ENCODE measurements around the gene DCT. TPM values are rescaled to one million over a fixed set of nuclear protein-coding genes. Genes with fewer than 3 reads are reported as not detected.
A peak's percentile ranks its signal among the peaks of the same experiment; 100 is the strongest.

Gene DCT
- total RNA-seq, 2 experiments from 2014 or later: 0.06 TPM; not detected in 1

DNA sequence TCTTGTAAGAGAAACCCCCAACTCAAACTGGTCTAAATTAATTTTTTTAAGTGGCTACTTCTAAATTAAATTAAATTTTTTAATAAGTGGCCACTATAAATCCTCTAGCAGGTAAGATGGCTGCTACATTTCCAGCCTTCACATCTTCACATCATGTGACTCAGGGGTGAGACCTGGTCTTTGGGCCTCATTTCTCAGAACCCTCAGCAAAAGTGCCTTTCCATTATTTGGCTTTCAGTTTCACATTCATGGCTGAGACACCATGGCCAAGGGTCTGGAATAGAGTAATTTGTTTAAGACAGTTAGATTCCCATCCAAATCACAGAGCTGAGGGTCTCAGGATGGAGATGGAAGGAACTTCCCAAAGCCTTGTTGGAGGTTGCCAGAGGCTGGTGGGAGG, 47.5 kb downstream of the DCT start:
- CTCF ChIA-PET: interaction anchor here (8.3 kb wide), 1 partner anchor 187 kb away, joined by 128 read pairs; no protein-coding TSS in a partner anchor
- H3K27me3 Mint-ChIP-seq: no peaks in the 10 kb centered on the region
- ATAC-seq (peak; percentile 61), DNase-seq (no peak)
- H3K9me3 Mint-ChIP-seq (ENCODE audit: low read depth): no peaks in the 10 kb centered on the region
- H3K4me3 Mint-ChIP-seq: no peak overlapping the region
- peaks cover 16% of the 10 kb centered on the region for H3K4me1 Mint-ChIP-seq
- H3K36me3 Mint-ChIP-seq: peaks cover 2% of the 10 kb centered on the region
- H3K27ac Mint-ChIP-seq: no peak overlapping the region

DNA sequence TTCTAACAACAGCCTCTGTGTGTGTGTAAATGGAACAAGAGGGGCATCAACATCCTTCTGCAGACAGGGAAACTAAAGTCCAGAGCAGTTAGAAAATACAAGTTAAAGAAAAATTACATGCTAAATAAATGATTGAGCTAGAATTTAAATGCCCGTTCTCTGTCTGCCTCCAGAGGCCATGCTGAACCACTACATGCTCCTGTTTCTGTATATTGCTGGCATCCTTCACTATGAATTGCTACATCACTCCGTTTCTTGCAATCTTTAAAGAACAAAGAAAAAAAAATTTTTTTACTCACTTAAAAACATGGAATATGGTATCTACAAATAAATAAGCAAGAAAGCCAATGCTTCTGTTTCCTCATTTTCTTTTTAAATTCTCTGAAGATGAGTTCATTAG, 47.9 kb downstream of the DCT start:
- no peak for ATAC-seq
- Mint-ChIP-seq H3K36me3 (peaks cover 2% of the 10 kb centered on the region), H3K27ac (no peak overlapping the region), H3K9me3 (ENCODE audit: low read depth) (no peaks in the 10 kb centered on the region), H3K4me1 (peaks cover 16% of the 10 kb centered on the region), H3K4me3 (no peak overlapping the region), H3K27me3 (no peaks in the 10 kb centered on the region)
- DNase-seq: no peak
- CTCF ChIA-PET: interaction anchor here (8.3 kb wide), 1 partner anchor 187 kb away, joined by 128 read pairs; no protein-coding TSS in a partner anchor

DNA sequence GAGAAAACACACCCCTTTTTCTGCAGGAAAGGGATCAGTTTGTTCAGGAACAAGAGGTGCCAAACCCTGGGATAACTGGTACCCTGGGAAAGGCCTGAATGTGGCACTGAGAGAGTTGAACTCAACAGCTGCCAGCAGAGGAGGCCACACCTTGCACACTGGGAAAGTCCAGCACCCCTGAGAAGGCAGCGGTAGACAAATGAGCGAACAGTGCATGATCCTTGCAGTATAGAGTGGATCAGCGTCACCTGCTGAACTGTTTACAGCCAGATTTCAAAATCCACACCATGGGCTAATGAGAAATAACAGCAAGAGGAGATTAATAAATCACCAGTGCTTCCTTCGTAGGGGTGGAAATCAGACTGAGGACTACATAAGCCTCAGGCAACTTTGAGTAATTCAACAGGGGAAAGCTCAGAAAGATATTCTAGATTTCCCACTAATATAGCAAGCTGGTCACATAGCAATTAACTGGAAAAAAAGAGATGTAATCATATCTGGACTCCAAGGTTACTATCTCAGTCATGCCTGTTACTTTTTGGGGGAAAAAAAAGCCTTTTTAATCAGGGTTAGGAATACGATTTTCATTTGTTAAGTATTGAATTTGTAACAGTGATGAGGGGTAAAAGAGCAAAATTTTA, 52.0 kb downstream of the DCT start:
- Mint-ChIP-seq H3K4me3 (no peak overlapping the region), H3K27ac (no peak overlapping the region), H3K4me1 (peaks cover 12% of the 10 kb centered on the region), H3K9me3 (ENCODE audit: low read depth) (no peaks in the 10 kb centered on the region), H3K36me3 (peaks cover 2% of the 10 kb centered on the region), H3K27me3 (no peaks in the 10 kb centered on the region)
- CTCF ChIA-PET: interaction anchor here (0.7 kb wide), 1 partner anchor 190 kb away, joined by 3 read pairs; no protein-coding TSS in a partner anchor
- no peak for ATAC-seq
- DNase-seq: no peak

DNA sequence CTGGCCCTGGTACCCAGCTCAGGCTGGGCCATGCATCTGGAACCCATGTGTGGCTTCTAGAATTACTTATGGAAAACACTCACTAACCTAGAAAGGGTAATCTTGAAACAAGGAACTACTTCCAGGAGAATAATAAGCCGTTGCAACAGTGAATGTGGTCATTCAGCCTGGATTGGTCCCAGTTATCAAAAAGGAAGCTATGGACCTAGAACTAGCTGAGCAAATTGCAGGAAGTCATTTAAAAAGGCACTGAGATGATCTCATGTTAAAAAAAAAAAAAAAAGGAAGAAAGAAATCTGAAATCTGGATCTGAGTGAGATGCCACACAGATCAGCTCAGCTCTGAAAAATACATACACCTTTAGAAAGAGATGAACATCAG, 59.6 kb downstream of the DCT start:
- no peak for ATAC-seq
- peaks cover 6% of the 10 kb centered on the region for H3K9me3 Mint-ChIP-seq (ENCODE audit: low read depth)
- H3K4me3 Mint-ChIP-seq: no peak overlapping the region
- DNase-seq: no peak
- no peak overlapping the region for H3K27ac Mint-ChIP-seq
- H3K27me3 Mint-ChIP-seq: peaks cover 9% of the 10 kb centered on the region
- peaks cover 20% of the 10 kb centered on the region for H3K4me1 Mint-ChIP-seq
- CTCF ChIA-PET: interaction anchor here (0.9 kb wide), 1 partner anchor 15 kb away, joined by 3 read pairs; no protein-coding TSS in a partner anchor
- H3K36me3 Mint-ChIP-seq: peaks cover 16% of the 10 kb centered on the region

DNA sequence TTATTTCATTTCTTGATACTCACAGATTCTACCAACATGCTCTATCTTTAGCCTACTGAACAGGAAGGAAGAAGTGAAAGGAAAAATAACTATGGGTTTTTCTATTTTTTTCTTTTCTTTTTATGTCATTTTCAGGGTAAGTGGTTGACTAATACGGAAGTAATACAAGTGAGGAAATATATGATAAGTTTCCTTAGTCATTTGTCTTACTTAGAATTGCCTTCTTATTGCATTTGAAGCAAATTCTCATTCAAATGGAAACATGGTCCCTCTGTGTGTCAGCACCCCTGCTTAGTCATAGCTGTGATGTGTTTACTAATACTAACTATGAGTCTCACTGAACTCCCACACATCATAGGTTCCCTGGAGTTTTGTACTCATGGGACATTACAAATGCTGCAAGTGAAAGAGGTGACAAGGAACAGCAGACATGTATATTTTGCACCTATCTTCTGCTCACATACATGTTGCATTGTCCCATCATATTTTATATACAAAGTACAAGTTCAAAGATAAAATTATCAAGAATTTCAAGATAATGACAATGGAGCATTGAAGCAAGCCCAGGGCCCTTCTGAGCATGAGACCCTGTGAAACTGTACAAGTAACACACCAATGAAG, 60.1 kb downstream of the DCT start:
- peaks cover 9% of the 10 kb centered on the region for H3K27me3 Mint-ChIP-seq
- H3K4me1 Mint-ChIP-seq: peaks cover 20% of the 10 kb centered on the region
- CTCF ChIA-PET: interaction anchor here (0.9 kb wide), 1 partner anchor 16 kb away, joined by 3 read pairs; no protein-coding TSS in a partner anchor
- H3K27ac Mint-ChIP-seq: peak overlapping the region; percentile 33
- peaks cover 6% of the 10 kb centered on the region for H3K9me3 Mint-ChIP-seq (ENCODE audit: low read depth)
- peak; percentile 85 for ATAC-seq
- H3K36me3 Mint-ChIP-seq: peaks cover 16% of the 10 kb centered on the region
- DNase-seq: no peak
- no peak overlapping the region for H3K4me3 Mint-ChIP-seq

DNA sequence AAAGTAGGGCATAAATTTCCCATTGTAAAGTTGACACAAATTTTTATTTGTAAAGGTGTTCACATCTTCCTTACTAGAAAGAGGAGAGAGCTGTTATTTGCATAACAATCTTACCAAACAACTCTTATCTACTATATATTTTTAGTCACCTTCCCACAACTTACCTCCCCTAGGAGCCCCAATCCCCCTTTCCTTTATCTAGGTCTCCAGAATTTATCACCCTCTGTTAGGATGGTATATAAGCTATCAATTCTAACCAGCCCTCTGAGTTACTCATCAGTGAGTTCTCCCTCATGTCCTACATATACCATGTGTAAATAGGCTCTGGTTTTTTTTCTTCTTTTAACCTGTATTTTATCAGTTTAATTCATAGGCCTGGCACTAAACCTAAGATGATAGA, 62.2 kb downstream of the DCT start:
- Mint-ChIP-seq H3K9me3 (ENCODE audit: low read depth) (peaks cover 6% of the 10 kb centered on the region), H3K36me3 (peaks cover 16% of the 10 kb centered on the region), H3K4me3 (no peak overlapping the region), H3K27me3 (peaks cover 16% of the 10 kb centered on the region), H3K27ac (no peak overlapping the region), H3K4me1 (peaks cover 20% of the 10 kb centered on the region)
- CTCF ChIA-PET: no interaction called here
- no peak for ATAC-seq
- DNase-seq: no peak

DNA sequence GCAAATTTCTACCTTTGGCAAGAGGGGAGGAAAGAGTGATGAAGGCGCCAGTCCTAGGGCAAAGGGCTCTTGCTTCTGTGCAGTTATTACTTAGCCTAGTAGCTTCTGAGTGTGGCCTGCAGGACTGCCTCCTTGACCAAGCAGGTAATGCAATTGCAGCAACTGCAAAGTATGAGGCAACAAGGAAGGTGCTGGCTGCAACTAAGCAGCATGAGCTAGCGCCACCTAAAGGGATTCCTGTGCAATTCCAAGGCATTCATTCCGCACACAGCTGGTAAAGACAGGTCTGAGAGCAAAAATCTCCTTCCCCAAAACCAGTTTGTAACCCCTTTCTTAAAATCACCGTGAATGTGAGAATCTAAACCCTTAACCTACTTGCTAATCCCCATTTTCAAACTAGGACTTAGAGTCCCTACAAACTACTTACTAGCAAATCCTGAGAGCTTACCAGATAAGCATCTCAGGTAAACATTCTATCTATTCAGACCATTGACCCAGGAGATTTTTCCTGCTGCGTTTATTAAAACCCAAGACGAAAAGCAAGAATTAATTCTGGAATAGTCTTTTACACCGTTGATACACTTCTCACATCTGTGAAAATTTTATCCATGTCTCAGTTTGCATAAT, 62.9 kb downstream of the DCT start:
- CTCF ChIA-PET: interaction anchor here (1.0 kb wide), 1 partner anchor 201 kb away, joined by 3 read pairs; no protein-coding TSS in a partner anchor
- no peak for ATAC-seq
- H3K36me3 Mint-ChIP-seq: peaks cover 14% of the 10 kb centered on the region

DNA sequence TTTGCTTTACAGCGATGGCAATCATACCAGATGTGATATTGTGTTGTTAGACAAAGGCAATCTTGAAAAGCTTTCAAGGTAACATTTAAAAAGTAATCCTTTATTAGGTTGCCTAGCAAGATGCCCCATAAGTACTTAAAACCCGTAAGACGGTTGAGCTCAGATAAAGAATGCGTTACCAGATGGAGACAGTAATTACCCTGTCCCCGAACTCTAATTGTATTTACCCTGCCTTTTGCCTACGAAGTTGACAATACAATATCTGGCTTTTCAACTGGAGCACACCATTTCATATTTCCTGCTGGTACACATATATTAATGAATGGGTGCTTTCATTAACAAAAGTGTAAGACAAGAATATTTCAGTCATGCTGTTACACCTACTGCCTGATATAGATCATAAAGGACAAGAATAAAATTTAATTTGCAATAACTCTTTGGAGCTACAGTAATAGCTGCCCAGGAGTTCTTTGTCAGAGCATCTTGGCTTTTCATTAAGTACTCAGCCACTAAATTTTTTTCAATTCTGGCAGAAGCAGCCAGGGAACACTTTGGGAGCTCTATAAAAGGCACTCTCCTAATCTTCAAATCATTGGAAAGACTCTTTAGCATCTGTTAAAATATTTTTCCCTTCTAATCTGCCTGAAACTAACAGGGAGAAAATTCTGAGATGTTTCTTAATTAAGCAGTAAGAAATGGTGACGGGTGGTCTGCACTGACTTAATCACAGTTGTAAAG, 63.8 kb downstream of the DCT start:
- Mint-ChIP-seq H3K9me3 (ENCODE audit: low read depth) (peaks cover 4% of the 10 kb centered on the region), H3K27ac (no peak overlapping the region), H3K27me3 (peaks cover 16% of the 10 kb centered on the region), H3K4me3 (no peak overlapping the region), H3K36me3 (peaks cover 12% of the 10 kb centered on the region), H3K4me1 (peaks cover 20% of the 10 kb centered on the region)
- ATAC-seq: no peak
- DNase-seq: no peak
- CTCF ChIA-PET: interaction anchor here (1.0 kb wide), 1 partner anchor 202 kb away, joined by 3 read pairs; no protein-coding TSS in a partner anchor

More for the DNA sequence above, 62.9 kb downstream of the DCT start:
- H3K4me3 Mint-ChIP-seq: no peak overlapping the region
- peaks cover 4% of the 10 kb centered on the region for H3K9me3 Mint-ChIP-seq (ENCODE audit: low read depth)
- DNase-seq: no peak
- H3K4me1 Mint-ChIP-seq: peaks cover 20% of the 10 kb centered on the region
- no peak overlapping the region for H3K27ac Mint-ChIP-seq
- H3K27me3 Mint-ChIP-seq: peaks cover 16% of the 10 kb centered on the region

DNA sequence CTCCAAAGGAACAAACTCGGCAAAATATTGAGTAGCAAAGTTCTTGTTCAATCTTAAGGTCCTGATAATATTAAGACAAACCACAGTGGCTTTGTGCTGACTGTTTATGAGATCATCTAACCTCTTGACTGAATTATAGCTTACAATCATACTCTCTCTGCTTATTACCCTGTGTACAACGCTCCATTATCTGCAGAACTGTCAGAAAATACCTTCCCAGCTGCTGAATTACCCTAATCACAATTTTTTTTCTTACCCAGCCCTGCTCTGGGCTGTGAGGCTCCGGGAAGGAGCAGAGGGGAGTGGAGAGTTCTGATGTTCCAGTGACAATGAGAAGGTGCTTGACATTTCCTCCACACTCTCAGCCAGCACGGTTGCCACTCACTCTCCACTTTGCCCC, 64.8 kb downstream of the DCT start:
- H3K9me3 Mint-ChIP-seq (ENCODE audit: low read depth): no peaks in the 10 kb centered on the region
- CTCF ChIA-PET: no interaction called here
- no peak for DNase-seq
- peaks cover 6% of the 10 kb centered on the region for H3K36me3 Mint-ChIP-seq
- peaks cover 16% of the 10 kb centered on the region for H3K27me3 Mint-ChIP-seq
- ATAC-seq: no peak
- H3K4me3 Mint-ChIP-seq: no peak overlapping the region
- H3K4me1 Mint-ChIP-seq: peaks cover 12% of the 10 kb centered on the region
- H3K27ac Mint-ChIP-seq: no peak overlapping the region

DNA sequence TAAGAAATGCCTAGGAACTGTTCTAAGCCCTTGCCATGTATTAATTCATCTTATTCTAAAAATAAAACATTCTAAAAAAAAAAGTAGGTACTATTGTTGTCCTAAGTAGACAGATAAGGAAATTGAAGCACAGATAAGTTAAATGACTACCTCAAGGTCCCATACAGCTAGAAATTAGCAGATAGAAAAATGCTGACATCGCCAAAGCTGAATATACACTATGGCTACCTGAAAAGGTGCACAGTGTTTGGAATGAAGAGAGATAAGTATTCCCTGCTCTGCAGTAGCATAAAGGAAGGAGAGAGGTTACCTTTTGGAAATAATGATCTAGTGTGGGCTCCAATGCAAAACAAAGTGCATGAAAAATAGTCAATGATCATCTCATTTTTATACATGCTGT, 65.3 kb downstream of the DCT start:
- Mint-ChIP-seq H3K36me3 (peaks cover 4% of the 10 kb centered on the region), H3K27me3 (peaks cover 16% of the 10 kb centered on the region), H3K4me3 (no peak overlapping the region), H3K27ac (no peak overlapping the region), H3K4me1 (peaks cover 7% of the 10 kb centered on the region), H3K9me3 (ENCODE audit: low read depth) (no peaks in the 10 kb centered on the region)
- DNase-seq (no peak), ATAC-seq (no peak)
- CTCF ChIA-PET: no interaction called here

DNA sequence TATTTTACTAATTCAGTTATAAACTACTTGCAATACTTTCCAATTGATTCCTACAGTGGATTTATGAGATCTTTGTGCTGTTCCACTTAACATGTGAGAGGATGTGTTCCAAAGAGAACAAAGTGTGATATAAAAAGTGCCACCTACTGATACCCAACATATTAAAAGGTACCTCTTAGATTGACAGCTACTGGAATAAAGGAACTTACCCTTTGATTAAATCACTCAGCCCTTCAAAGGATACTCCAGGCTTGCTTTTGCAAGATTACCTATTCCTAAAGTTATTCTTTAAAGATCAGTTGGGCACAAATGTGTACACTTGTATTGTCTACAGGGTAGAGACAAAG, 65.9 kb downstream of the DCT start:
- no peak overlapping the region for H3K27ac Mint-ChIP-seq
- peaks cover 3% of the 10 kb centered on the region for H3K36me3 Mint-ChIP-seq
- ATAC-seq (no peak), DNase-seq (no peak)
- H3K4me1 Mint-ChIP-seq: peaks cover 2% of the 10 kb centered on the region
- H3K4me3 Mint-ChIP-seq: no peak overlapping the region
- H3K9me3 Mint-ChIP-seq (ENCODE audit: low read depth): peaks cover 4% of the 10 kb centered on the region
- CTCF ChIA-PET: no interaction called here
- H3K27me3 Mint-ChIP-seq: peaks cover 18% of the 10 kb centered on the region

DNA sequence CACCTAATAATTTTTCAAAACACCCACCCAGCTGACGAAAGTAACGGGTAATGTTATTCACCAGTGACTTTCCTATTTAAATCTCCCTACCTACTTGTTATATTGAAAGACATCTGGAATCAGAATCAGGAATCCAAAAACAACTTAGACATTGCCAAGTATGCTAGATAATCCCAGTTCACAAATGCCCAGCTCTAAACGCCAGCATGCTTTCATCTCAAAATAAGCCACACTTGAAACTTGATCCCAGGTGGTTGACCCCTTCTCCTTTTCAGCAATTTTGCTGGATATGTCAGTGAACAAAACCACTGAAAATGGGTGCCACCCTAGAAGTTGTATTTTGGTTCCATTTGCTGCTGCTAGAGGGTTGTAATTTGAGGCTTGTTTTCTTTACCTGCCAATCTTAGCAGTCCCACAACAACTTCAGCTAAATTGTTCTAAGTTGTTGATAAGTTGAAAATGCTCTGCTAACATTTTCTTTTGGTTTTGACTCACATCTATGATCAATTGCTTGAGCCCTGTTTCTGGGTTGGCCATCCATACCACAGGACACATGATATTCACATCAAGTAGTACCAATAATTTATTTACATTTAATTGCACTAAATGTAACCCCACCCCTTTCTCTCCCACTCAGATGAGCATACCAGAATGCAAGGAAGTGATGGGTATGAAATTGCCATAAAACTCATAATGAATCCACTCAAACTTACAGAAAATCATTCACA, 66.4 kb downstream of the DCT start:
- DNase-seq (no peak), ATAC-seq (no peak)
- Mint-ChIP-seq H3K4me3 (no peak overlapping the region), H3K27me3 (peaks cover 18% of the 10 kb centered on the region), H3K4me1 (no peaks in the 10 kb centered on the region), H3K36me3 (peaks cover 2% of the 10 kb centered on the region), H3K9me3 (ENCODE audit: low read depth) (peaks cover 4% of the 10 kb centered on the region), H3K27ac (no peak overlapping the region)
- CTCF ChIA-PET: no interaction called here

DNA sequence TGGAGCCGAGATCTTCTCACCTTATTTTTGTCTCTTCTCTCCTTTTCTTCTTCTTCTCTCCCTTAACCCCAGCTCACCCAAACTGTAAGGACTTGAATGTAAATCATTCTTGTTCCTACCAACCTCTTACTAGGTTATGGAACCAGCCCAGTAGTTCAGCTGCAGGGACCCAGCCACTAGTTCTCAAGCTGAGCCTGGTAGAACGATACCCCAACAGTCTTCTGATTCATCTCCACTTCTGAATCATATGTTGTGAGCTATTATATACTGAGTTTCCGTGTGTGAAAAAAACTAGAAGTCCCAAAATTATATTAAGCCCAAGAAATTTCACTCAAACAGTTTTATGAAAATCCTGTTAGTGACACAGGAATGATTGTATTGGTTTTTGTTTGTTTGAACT, 67.7 kb downstream of the DCT start:
- DNase-seq (no peak), ATAC-seq (no peak)
- peaks cover 14% of the 10 kb centered on the region for H3K27me3 Mint-ChIP-seq
- CTCF ChIA-PET: no interaction called here
- H3K27ac Mint-ChIP-seq: no peak overlapping the region
- H3K4me3 Mint-ChIP-seq: no peak overlapping the region
- H3K4me1 Mint-ChIP-seq: no peaks in the 10 kb centered on the region
- H3K36me3 Mint-ChIP-seq: no peaks in the 10 kb centered on the region
- peaks cover 4% of the 10 kb centered on the region for H3K9me3 Mint-ChIP-seq (ENCODE audit: low read depth)

All from activated CD8-positive, alpha-beta memory T cell treated with anti-CD3 and anti-CD28 coated beads, Interleukin-2, amount 10 ng/mL, durations not matched to agents 7 days and 5 days (primary cell).